GM13976 (cell line): Measurements from ENCODE around the gene FOXC1.

Experiments used
- DNase-seq: peaks from one replicate; pipeline ENCODE4 v3.0.0; 2012; ENCODE audit warnings: low spot score
- CTCF ChIP-seq: IDR thresholded peaks from 2 replicates; pipeline ENCODE4 v1.5.1; 2012; ENCODE audit warnings: borderline replicate concordance, mild to moderate bottlenecking; ENCODE audit not compliant: insufficient read depth; ENCODE audit errors: extremely low read depth, missing control alignments, control extremely low read depth
- in situ Hi-C: fragments of 300-500 bp; cut with MboI; formaldehyde crosslinking; loops from one replicate; pipeline ENCODE4 v1.12.0; 2022; ENCODE audit warnings: low sequenced_read_pairs, mixed read lengths, inconsistent platforms; ENCODE audit not compliant: unreplicated experiment

Gene FOXC1

GRCh38 chr6:1572892-1573291 is 36.8 kb upstream of the FOXC1 start:
- no peak for DNase-seq
- in situ Hi-C loops: no loop called here
- no peak for TF ChIP-seq CTCF

- TF ChIP-seq CTCF: no peak
- in situ Hi-C loops: no loop called here
Measured at GRCh38 chr6:1574083-1574761, 35.5 kb upstream of the FOXC1 start.

GRCh38 chr6:1574890-1575209 is 34.9 kb upstream of the FOXC1 start:
- no peak for TF ChIP-seq CTCF
- no peak for DNase-seq
- in situ Hi-C loops: loop anchor here (25.0 kb wide), 1 partner anchor 1062 kb away; no protein-coding TSS in a partner anchor

More at GRCh38 chr6:1574083-1574761, 35.5 kb upstream of the FOXC1 start:
- DNase-seq: no peak

DNA sequence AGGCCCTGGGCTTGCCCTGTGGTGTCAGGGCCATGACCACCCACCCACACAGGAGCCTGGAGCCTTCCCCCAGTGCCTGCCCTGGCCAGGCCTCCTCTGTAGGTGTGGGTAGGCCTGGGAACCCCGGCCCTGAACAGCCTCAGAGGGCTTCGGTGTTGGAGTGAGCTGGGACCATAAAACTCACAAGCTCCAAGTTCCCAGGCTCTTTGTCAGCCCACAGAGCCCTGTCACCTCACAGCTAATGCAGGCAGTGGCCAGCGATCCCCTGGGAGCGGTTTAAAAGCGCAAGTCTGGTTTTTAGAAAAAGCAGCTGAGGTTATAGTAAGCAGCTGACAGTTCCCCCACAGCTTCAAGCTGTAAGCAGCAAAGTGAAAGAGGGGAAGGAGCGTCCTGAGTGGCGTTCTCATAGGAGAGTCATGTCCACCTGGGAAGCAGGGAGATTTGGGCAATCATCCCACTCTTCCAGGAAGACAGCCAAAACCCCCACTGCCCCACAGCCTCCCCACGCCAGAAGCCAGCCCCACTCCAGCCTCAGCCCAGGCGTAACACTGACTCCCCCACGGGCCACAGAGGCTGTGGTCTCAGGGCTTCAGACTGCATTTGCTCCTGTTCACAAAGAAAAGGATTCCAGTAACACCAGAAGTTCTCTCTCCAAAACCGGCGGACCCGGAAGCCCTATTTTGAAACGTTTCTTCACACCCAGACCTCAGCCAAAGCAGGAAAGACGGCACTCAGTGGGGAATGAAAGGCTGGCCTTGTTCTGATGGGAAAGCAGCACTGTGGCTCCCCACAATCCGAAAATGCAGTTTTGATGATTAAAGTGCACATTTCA is 34.3 kb upstream of the FOXC1 start:
- DNase-seq: no peak
- no peak for TF ChIP-seq CTCF
- in situ Hi-C loops: loop anchor here (25.0 kb wide), 1 partner anchor 1062 kb away; no protein-coding TSS in a partner anchor

- no peak for TF ChIP-seq CTCF
- in situ Hi-C loops: loop anchor here (25.0 kb wide), 1 partner anchor 1061 kb away; no protein-coding TSS in a partner anchor
Measured at GRCh38 chr6:1576166-1576565, 33.5 kb upstream of the FOXC1 start.

DNA sequence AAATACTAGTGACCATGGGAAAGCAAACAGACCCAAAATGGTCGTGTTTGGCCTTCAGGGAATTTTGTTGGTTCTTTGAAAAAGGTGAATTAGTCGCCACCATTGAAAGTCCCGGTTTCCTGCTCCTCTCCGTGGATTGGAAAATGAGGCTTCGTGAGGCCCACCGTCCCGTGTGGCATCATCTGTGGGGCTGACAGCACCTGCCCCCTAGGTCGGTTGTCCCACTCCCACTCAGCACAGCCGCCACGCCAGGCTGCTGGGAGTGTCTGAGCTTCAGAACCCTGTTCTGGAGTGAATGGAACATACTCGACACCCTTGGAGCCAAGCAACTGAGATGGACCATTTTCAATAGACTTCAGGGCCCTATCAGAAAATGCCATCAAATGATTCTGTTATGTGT is 33.0 kb upstream of the FOXC1 start:
- no peak for DNase-seq
- in situ Hi-C loops: loop anchor here (25.0 kb wide), 1 partner anchor 1061 kb away; no protein-coding TSS in a partner anchor
- TF ChIP-seq CTCF: no peak

More at GRCh38 chr6:1576166-1576565, 33.5 kb upstream of the FOXC1 start:
- DNase-seq: no peak
